ENCODE data around the gene PABPN1.

DNA sequence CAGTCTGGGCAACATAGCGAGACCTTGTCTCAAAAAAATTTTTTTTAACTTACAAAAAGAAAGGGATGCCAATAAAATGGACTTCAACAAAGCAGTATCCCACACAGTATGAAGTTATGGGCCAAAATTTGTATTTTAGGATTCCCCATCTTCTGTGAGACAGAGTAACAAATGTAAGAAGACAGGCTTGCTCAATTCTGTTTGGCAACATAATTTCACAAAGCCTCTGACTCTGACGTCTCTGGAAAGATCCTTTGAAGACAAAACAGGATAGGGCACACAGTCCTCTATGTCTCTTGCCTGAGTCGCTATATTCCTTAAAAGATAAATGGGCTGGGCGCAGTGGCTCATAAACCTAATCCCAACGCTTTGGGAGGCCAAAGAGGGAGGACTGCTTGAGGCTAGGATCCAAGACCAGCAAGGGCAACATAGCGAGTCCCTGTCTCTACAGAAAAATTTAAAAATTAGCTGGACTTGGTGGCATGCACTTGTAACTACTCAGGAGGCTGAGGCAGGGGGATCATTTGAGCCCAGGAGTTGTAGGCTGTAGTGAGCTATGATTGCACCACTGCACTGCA lies 34.3 kb upstream of the PABPN1 start:
- no peak for TF ChIP-seq EZH2 (IDR thresholded peaks at IDR 0.05; ENCODE audit: insufficient read depth, poor library complexity, severe bottlenecking)
- no peak for TF ChIP-seq EZH2phosphoT487 (IDR thresholded peaks at IDR 0.05; ENCODE audit: insufficient read depth, low read depth)
